Neuronal stem cell (in vitro differentiated cells): Measurements from ENCODE around the gene CABP1.
A peak's percentile ranks its signal among the peaks of the same experiment; 100 is the strongest.

ENCODE experiments used
- DNase-seq: peaks from one replicate; pipeline ENCODE4 v3.0.0-alpha.2; 2013; ENCODE audit warnings: low spot score
- H2AFZ ChIP-seq: one replicate; pipeline ENCODE4 v1.6.1; 2013; ENCODE audit warnings: mild to moderate bottlenecking, low read length, inconsistent platforms
- H2AK5ac ChIP-seq: 2 replicates; pipeline ENCODE4 v1.6.1; 2013; ENCODE audit warnings: low read depth, mild to moderate bottlenecking, inconsistent platforms, low read length, moderate library complexity, mixed read lengths
- H2BK120ac ChIP-seq: 2 replicates; pipeline ENCODE4 v1.6.1; 2013; ENCODE audit warnings: low read depth, mild to moderate bottlenecking, inconsistent platforms, low read length, moderate library complexity, mixed read lengths
- H2BK12ac ChIP-seq: one replicate; pipeline ENCODE4 v1.6.1; 2013; ENCODE audit warnings: low read length, inconsistent platforms
- H2BK15ac ChIP-seq: 2 replicates; pipeline ENCODE4 v1.6.1; 2013; ENCODE audit warnings: mild to moderate bottlenecking, low read length, inconsistent platforms, mixed read lengths
- H2BK5ac ChIP-seq: one replicate; pipeline ENCODE4 v1.6.1; 2013; ENCODE audit warnings: inconsistent platforms, mild to moderate bottlenecking, low read length, moderate library complexity
- H3K14ac ChIP-seq: one replicate; pipeline ENCODE4 v1.6.1; 2013; ENCODE audit warnings: low read length, inconsistent platforms
- H3K18ac ChIP-seq: 2 replicates; pipeline ENCODE4 v1.6.1; 2013; ENCODE audit warnings: low read length, inconsistent platforms
- H3K23ac ChIP-seq: 2 replicates; pipeline ENCODE4 v1.6.1; 2013; ENCODE audit warnings: low read depth, mild to moderate bottlenecking, mixed read lengths, low read length, inconsistent platforms; ENCODE audit not compliant: poor library complexity
- H3K27ac ChIP-seq: replicated peaks from 3 replicates; pipeline ENCODE4 v1.5.1; 2013; ENCODE audit warnings: low read length, inconsistent platforms
- H3K27me3 ChIP-seq, 3 experiments: 2 replicates each; pipeline ENCODE4 v1.6.1; 2013; ENCODE audit warnings: low read length in 3 of 3, mild to moderate bottlenecking in 2 of 3, inconsistent platforms in 1 of 3, low read depth in 1 of 3, mixed read lengths in 1 of 3, moderate library complexity in 1 of 3; ENCODE audit not compliant: control insufficient read depth in 3 of 3, insufficient read depth in 3 of 3
- H3K36me3 ChIP-seq, 2 donors: replicated peaks in 1 of 2; 2 replicates each; pipeline ENCODE4 v1.6.1; 2013; ENCODE audit warnings: low read length in 2 of 2; ENCODE audit not compliant: control insufficient read depth in 2 of 2, insufficient read depth in 2 of 2
- H3K4ac ChIP-seq: 2 replicates; pipeline ENCODE4 v1.6.1; 2013; ENCODE audit warnings: inconsistent platforms, mild to moderate bottlenecking, low read length, moderate library complexity
- H3K4me1 ChIP-seq, 2 donors: 1 replicate in 1 of 2; 2 replicates in 1 of 2; pipeline ENCODE4 v1.6.1; 2013; ENCODE audit warnings: low read length in 2 of 2, low read depth in 1 of 2; ENCODE audit not compliant: control insufficient read depth in 2 of 2, insufficient read depth in 1 of 2
- H3K4me2 ChIP-seq: one replicate; pipeline ENCODE4 v1.6.1; 2013; ENCODE audit warnings: mild to moderate bottlenecking, low read length, inconsistent platforms; ENCODE audit not compliant: insufficient read depth, poor library complexity, severe bottlenecking
- H3K4me3 ChIP-seq, 2 donors: 2 replicates each; pipeline ENCODE4 v1.5.1; 2013; ENCODE audit warnings: low read length in 2 of 2, mild to moderate bottlenecking in 2 of 2, inconsistent platforms in 1 of 2, moderate library complexity in 1 of 2
- H3K79me1 ChIP-seq: one replicate; pipeline ENCODE4 v1.6.1; 2013; ENCODE audit warnings: low read depth, mild to moderate bottlenecking, inconsistent platforms, low read length, moderate library complexity
- H3K9ac ChIP-seq: one replicate; pipeline ENCODE4 v1.6.1; 2013; ENCODE audit warnings: mild to moderate bottlenecking, low read depth, low read length, inconsistent platforms; ENCODE audit not compliant: poor library complexity
- H3K9me3 ChIP-seq, 2 donors: replicated peaks in 1 of 2; 2 replicates each; pipeline versions ENCODE3 to v1.6.1; 2013; ENCODE audit warnings: low read length in 2 of 2, mild to moderate bottlenecking in 2 of 2, inconsistent platforms in 1 of 2, low read depth in 1 of 2, mixed read lengths in 1 of 2, moderate library complexity in 1 of 2; ENCODE audit not compliant: control insufficient read depth in 2 of 2, insufficient read depth in 1 of 2
- H4K8ac ChIP-seq: one replicate; pipeline ENCODE4 v1.6.1; 2013; ENCODE audit warnings: low read depth, mild to moderate bottlenecking, inconsistent platforms, low read length, moderate library complexity
- H4K91ac ChIP-seq: one replicate; pipeline ENCODE4 v1.6.1; 2013; ENCODE audit warnings: low read length, low read depth, mild to moderate bottlenecking, inconsistent platforms; ENCODE audit not compliant: poor library complexity
- WGBS, 2 donors: extraction: QIAGEN DNeasy Blood & Tissue Kit; methylation state at CpG; one replicate each; pipeline ENCODE4 v1.1.7; 2013; ENCODE audit warnings: missing lambda C conversion rate in 2 of 2, mixed read lengths in 1 of 2; ENCODE audit not compliant: insufficient read length in 2 of 2, insufficient replicate concordance in 1 of 2; ENCODE audit errors: extremely low coverage in 2 of 2; 5-methylcytosine and 5-hydroxymethylcytosine counted together

CABP1 gene

DNA sequence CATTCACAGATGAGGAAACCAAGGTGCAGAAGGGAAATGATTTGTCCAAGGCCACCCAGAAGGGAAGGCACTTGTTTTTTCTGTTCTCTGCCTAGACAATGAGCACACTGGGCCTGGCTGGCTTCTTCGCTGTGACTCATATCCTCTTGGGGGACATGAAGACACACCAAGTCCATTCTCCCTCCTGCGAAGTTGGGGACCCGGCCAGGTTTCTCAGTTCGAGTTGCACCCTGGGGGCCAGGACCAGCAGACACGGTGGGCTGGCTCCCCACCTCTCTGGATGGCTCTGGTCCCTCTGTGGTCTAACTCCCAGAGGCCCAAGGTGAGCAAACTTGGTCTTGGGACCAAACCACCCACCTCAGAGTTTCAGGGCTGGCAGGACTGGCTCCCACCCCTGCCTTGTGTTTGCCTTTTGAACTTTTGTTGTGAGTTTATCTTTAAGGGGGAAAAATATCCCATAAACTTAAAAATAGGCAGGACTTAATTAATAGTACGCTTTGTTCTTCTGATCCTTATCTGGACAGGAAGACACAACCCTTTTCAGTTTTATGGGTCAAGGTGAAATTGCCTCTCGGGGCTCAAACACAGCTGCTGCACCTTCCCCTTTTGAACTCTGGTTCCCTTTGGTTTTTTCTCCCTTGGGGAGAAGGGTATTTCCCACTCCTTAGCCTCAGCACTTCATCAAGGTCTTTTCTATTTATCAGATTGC is 37.5 kb downstream of the CABP1 start:
- Histone ChIP-seq H3K4ac (no peak overlapping the region), H2BK15ac (no peak overlapping the region), H3K36me3 (no peaks in the 10 kb centered on the region), H4K91ac (no peak overlapping the region), H3K27me3 (no peaks in the 10 kb centered on the region), H3K18ac (no peak overlapping the region), H3K27ac (no peak overlapping the region), H3K9ac (no peak overlapping the region), H3K9me3 (no peaks in the 10 kb centered on the region), H3K14ac (no peak overlapping the region), H2AFZ (no peak overlapping the region), H2BK12ac (no peak overlapping the region), H3K4me1 (peaks cover 0 to 2% of the 10 kb centered on the region in 2 donors), H3K4me3 (no peak overlapping the region), H3K4me2 (no peak overlapping the region), H3K79me1 (no peaks in the 10 kb centered on the region), H3K23ac (no peak overlapping the region), H4K8ac (no peak overlapping the region), H2BK120ac (no peak overlapping the region), H2BK5ac (no peak overlapping the region), H2AK5ac (no peak overlapping the region)
- WGBS, 2 donors = no CpG with 5 or more reads among the region's 7 CpGs
- no peak for DNase-seq

DNA sequence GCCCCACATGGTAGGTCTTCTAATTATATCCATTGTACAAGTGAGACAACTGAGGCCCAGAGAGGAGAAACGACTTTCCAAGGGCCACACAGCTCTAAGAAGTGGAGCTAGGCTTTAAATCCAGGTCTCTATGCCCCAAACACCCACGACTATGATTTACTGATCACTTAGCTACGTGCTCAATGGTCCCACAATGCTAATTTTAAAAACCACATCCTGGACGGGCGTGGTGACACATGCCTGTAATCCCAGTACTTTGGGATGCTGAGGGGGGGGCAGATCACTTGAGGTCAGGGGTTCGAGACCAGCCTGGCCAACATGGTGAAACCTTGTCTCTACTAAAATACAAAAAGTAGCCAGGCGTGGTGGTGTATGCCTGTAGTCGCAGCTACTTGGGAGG is 38.1 kb downstream of the CABP1 start:
- Histone ChIP-seq H2BK5ac (no peak overlapping the region), H3K18ac (no peak overlapping the region), H3K4me3 (no peak overlapping the region), H3K23ac (no peak overlapping the region), H2BK15ac (no peak overlapping the region), H3K14ac (no peak overlapping the region), H3K27ac (no peak overlapping the region), H3K79me1 (no peaks in the 10 kb centered on the region), H3K36me3 (no peaks in the 10 kb centered on the region), H3K27me3 (no peaks in the 10 kb centered on the region), H3K4ac (no peak overlapping the region), H2AFZ (no peak overlapping the region), H4K8ac (no peak overlapping the region), H3K4me2 (no peak overlapping the region), H4K91ac (no peak overlapping the region), H3K4me1 (peaks cover 0 to 2% of the 10 kb centered on the region in 2 donors), H3K9me3 (no peaks in the 10 kb centered on the region), H3K9ac (no peak overlapping the region), H2BK12ac (no peak overlapping the region), H2BK120ac (no peak overlapping the region), H2AK5ac (no peak overlapping the region)
- no peak for DNase-seq
- WGBS, 2 donors = no CpG with 5 or more reads among the region's 8 CpGs

DNA sequence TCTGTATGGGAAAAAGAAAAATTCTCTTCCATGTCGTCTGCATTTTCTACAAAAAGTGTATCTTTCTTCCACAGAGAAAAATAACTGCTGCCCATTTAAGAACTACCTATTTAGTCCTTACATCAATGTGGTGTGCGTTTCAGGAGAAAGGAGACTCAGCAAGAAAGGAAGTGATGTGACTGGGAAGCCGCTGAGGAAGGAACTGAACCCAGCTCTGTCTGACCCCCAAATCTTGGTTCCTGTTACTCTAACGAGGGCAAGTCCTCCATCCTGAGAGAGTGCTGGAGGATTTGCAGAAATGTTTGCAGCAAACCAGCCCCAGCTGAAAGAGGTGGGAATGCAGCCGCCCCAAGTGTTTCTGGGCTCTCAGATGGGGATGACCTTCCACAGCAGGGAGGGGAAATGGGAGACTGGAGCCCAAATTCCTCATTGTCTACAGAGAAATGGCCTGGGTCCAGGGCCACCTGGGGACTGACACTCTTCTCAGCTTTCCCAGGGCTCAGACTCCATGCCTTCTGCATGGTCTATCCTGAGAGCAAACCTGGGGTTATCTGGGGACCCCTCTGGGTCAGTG is 39.8 kb downstream of the CABP1 start:
- Histone ChIP-seq H3K4ac (no peak overlapping the region), H3K9ac (no peak overlapping the region), H2BK12ac (no peak overlapping the region), H4K8ac (no peak overlapping the region), H3K27ac (no peak overlapping the region), H3K23ac (no peak overlapping the region), H3K27me3 (no peaks in the 10 kb centered on the region), H3K4me1 (peaks cover 0 to 2% of the 10 kb centered on the region in 2 donors), H2AK5ac (no peak overlapping the region), H3K4me3 (no peak overlapping the region), H2BK15ac (no peak overlapping the region), H3K4me2 (no peak overlapping the region), H3K9me3 (no peaks in the 10 kb centered on the region), H2BK5ac (no peak overlapping the region), H3K14ac (no peak overlapping the region), H3K18ac (peak overlapping the region; percentile 41), H3K79me1 (no peaks in the 10 kb centered on the region), H2BK120ac (no peak overlapping the region), H3K36me3 (no peaks in the 10 kb centered on the region), H2AFZ (peak overlapping the region; percentile 77), H4K91ac (no peak overlapping the region)
- DNase-seq = no peak
- WGBS, 2 donors = no CpG with 5 or more reads among the region's 5 CpGs

DNA sequence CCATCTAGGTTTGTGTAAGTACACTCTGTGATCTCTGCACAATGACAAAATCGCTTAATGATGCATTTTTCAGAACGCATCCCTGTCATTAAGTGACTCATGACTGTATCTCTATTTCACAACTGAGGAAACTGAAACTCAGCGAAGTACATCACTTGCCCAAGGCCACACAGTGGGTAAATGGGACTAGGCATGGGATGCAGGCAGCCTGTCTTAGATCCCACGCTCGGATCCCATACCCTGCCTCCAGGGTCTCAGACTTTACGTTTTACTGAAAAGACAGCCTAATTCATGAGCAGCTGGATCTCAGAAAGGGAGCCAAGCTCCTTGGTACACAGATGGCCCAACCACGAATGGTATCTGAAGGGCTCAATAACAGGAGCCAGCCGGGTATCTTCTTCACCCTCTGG is 44.1 kb downstream of the CABP1 start:
- Histone ChIP-seq H2AFZ (peak overlapping the region; percentile 37), H3K27ac (no peak overlapping the region), H2BK5ac (no peak overlapping the region), H3K9me3 (no peaks in the 10 kb centered on the region), H3K9ac (no peak overlapping the region), H4K8ac (no peak overlapping the region), H3K4me2 (no peak overlapping the region), H2BK12ac (no peak overlapping the region), H2BK120ac (no peak overlapping the region), H4K91ac (no peak overlapping the region), H2BK15ac (no peak overlapping the region), H2AK5ac (no peak overlapping the region), H3K4ac (no peak overlapping the region), H3K14ac (no peak overlapping the region), H3K4me3 (no peak overlapping the region), H3K79me1 (peaks cover 8% of the 10 kb centered on the region), H3K18ac (no peak overlapping the region), H3K23ac (no peak overlapping the region), H3K4me1 (peaks cover 13 to 18% of the 10 kb centered on the region in 2 donors), H3K36me3 (no peaks in the 10 kb centered on the region), H3K27me3 (no peaks in the 10 kb centered on the region)
- WGBS, 2 donors = no CpG with 5 or more reads among the region's 8 CpGs
- no peak for DNase-seq
